IMR-90 (cell line): Measurements from ENCODE around the gene PSMB2. TPM values are rescaled to one million over a fixed set of nuclear protein-coding genes. Genes with fewer than 3 reads are reported as not detected.

ENCODE experiments used
- ATAC-seq: fragments of 200-7000 bp; cut with Tn5 transposase; 2 replicates; pipeline ENCODE4 v1.9.1; 2020; ENCODE audit warnings: low read depth, mild to moderate bottlenecking, moderate library complexity
- BruUV-seq: library from RNA; stranded (reverse); fragments of 400-500 nt; replicated peaks from 2 replicates; lab custom pipeline; 2021; lab: Mats Ljungman, UMichigan
- CTCF ChIA-PET: fragments of 300-600 bp; formaldehyde crosslinking; extraction: SDS; loops from one replicate; lab custom pipeline; 2021; ENCODE audit warnings: antibody characterized with exemption; lab: Yijun Ruan, JAX
- POLR2A ChIA-PET: fragments of 300-600 bp; sonication (Branson Sonifier 250); formaldehyde crosslinking; loops from one replicate; lab custom pipeline; 2022; ENCODE audit warnings: antibody characterized with exemption; ENCODE audit not compliant: unreplicated experiment; lab: Charles Lee
- DNase-seq: peaks from one replicate; pipeline ENCODE4 v3.0.0; 2013
- H2AFZ ChIP-seq: replicated peaks from 2 replicates; pipeline ENCODE3; 2013; ENCODE audit warnings: low read length, mild to moderate bottlenecking; ENCODE audit not compliant: poor library complexity
- H2AK5ac ChIP-seq: 2 replicates; pipeline ENCODE4 v1.6.1; 2013; ENCODE audit warnings: low read depth, low read length, inconsistent platforms
- H2AK9ac ChIP-seq: replicated peaks from 2 replicates; pipeline ENCODE3; 2013; ENCODE audit warnings: mild to moderate bottlenecking, low read depth, low read length, moderate library complexity; ENCODE audit not compliant: poor library complexity
- H2BK120ac ChIP-seq: 2 replicates; pipeline ENCODE4 v1.6.1; 2013; ENCODE audit warnings: low read depth, low read length, inconsistent platforms
- H2BK15ac ChIP-seq: 3 replicates; pipeline ENCODE4 v1.6.1; 2013; ENCODE audit warnings: low read depth, low read length, inconsistent platforms
- H2BK20ac ChIP-seq: 2 replicates; pipeline ENCODE4 v1.6.1; 2013; ENCODE audit warnings: low read depth, mild to moderate bottlenecking, inconsistent platforms, low read length, moderate library complexity
- H2BK5ac ChIP-seq: 2 replicates; pipeline ENCODE4 v1.6.1; 2013; ENCODE audit warnings: mild to moderate bottlenecking, low read depth, low read length, inconsistent platforms; ENCODE audit not compliant: poor library complexity, severe bottlenecking
- H3K14ac ChIP-seq: replicated peaks from 2 replicates; pipeline ENCODE4 v1.6.1; 2013; ENCODE audit warnings: low read depth, low read length, inconsistent platforms
- H3K18ac ChIP-seq: 2 replicates; pipeline ENCODE4 v1.6.1; 2013; ENCODE audit warnings: low read depth, low read length, control low read depth
- H3K23ac ChIP-seq: 2 replicates; pipeline ENCODE4 v1.6.1; 2013; ENCODE audit warnings: low read depth, low read length, inconsistent platforms
- H3K27ac ChIP-seq: 2 replicates; pipeline ENCODE4 v1.5.1; 2013; ENCODE audit warnings: mild to moderate bottlenecking, control low read depth, low read length; ENCODE audit not compliant: insufficient read depth
- H3K27me3 ChIP-seq: 2 replicates; pipeline ENCODE4 v1.6.1; 2013; ENCODE audit warnings: low read length; ENCODE audit not compliant: control insufficient read depth, insufficient read depth
- H3K36me3 ChIP-seq: 2 replicates; pipeline ENCODE4 v1.6.1; 2013; ENCODE audit warnings: low read length, mixed read lengths; ENCODE audit not compliant: control insufficient read depth, insufficient read depth
- H3K4ac ChIP-seq: 2 replicates; pipeline ENCODE4 v1.6.1; 2013; ENCODE audit warnings: low read depth, low read length, inconsistent platforms
- H3K4me1 ChIP-seq: 2 replicates; pipeline ENCODE4 v1.6.1; 2013; ENCODE audit warnings: low read length, mixed read lengths; ENCODE audit not compliant: control insufficient read depth, insufficient read depth
- H3K4me2 ChIP-seq: 2 replicates; pipeline ENCODE4 v1.6.1; 2013; ENCODE audit warnings: low read depth, mild to moderate bottlenecking, control low read depth, low read length, moderate library complexity
- H3K4me3 ChIP-seq: 2 replicates; pipeline ENCODE4 v1.5.1; 2013; ENCODE audit warnings: low read depth, mild to moderate bottlenecking, control low read depth, low read length, moderate library complexity; ENCODE audit not compliant: insufficient read depth
- H3K56ac ChIP-seq: 2 replicates; pipeline ENCODE4 v1.6.1; 2013; ENCODE audit warnings: low read length, inconsistent platforms; ENCODE audit not compliant: insufficient read depth; ENCODE audit errors: extremely low read depth
- H3K79me1 ChIP-seq, 2 experiments: 2 replicates each; pipeline ENCODE4 v1.6.1; 2013; ENCODE audit warnings: low read length in 2 of 2, inconsistent platforms in 1 of 2, low read depth in 1 of 2
- H3K9ac ChIP-seq: 2 replicates; pipeline ENCODE4 v1.6.1; 2013; ENCODE audit warnings: low read depth, low read length, control low read depth
- H3K9me1 ChIP-seq: 2 replicates; pipeline ENCODE4 v1.6.1; 2013; ENCODE audit warnings: low read length, inconsistent platforms; ENCODE audit not compliant: insufficient read depth
- H3K9me3 ChIP-seq: 2 replicates; pipeline ENCODE4 v1.6.1; 2013; ENCODE audit warnings: low read length; ENCODE audit not compliant: control insufficient read depth, insufficient read depth
- H4K20me1 ChIP-seq: 2 replicates; pipeline ENCODE4 v1.6.1; 2013; ENCODE audit warnings: low read length, inconsistent platforms; ENCODE audit not compliant: insufficient read depth
- H4K5ac ChIP-seq: 2 replicates; pipeline ENCODE4 v1.6.1; 2013; ENCODE audit warnings: mild to moderate bottlenecking, low read depth, low read length, control low read depth
- H4K8ac ChIP-seq, 2 experiments: 2 replicates each; pipeline ENCODE4 v1.6.1; 2013; ENCODE audit warnings: low read depth in 2 of 2, low read length in 2 of 2, control low read depth in 1 of 2, inconsistent platforms in 1 of 2
- H4K91ac ChIP-seq: 2 replicates; pipeline ENCODE4 v1.6.1; 2013; ENCODE audit warnings: low read depth, low read length, inconsistent platforms; ENCODE audit not compliant: insufficient read depth
- BHLHE40 ChIP-seq: fragments of 150-350 bp; IDR thresholded peaks from 2 replicates; pipeline ENCODE4 v1.6.1; 2016; ENCODE audit warnings: mild to moderate bottlenecking, low read depth, low read length
- CEBPB ChIP-seq: IDR thresholded peaks from 2 replicates; pipeline ENCODE4 v1.6.1; 2012; ENCODE audit warnings: low read depth, low read length, improper control_type of control experiment
- CHD1 ChIP-seq: IDR thresholded peaks from 2 replicates; pipeline ENCODE4 v1.6.1; 2012; ENCODE audit warnings: low read depth, low read length, improper control_type of control experiment
- CTCF ChIP-seq: conservative IDR thresholded peaks from 2 replicates; pipeline ENCODE4 v1.5.1; 2012; ENCODE audit warnings: mild to moderate bottlenecking, low read depth, low read length, improper control_type of control experiment
- ELK1 ChIP-seq: fragments of 150-350 bp; IDR thresholded peaks from 2 replicates; pipeline ENCODE4 v1.6.1; 2016; ENCODE audit warnings: low read depth, mild to moderate bottlenecking, low read length, moderate library complexity, borderline replicate concordance
- FOS ChIP-seq: fragments of 150-350 bp; IDR thresholded peaks from 2 replicates; pipeline ENCODE4 v1.6.1; 2016; ENCODE audit warnings: low read depth, low read length
- MAFK ChIP-seq: IDR thresholded peaks from 2 replicates; pipeline ENCODE4 v1.6.1; 2012; ENCODE audit warnings: low read depth, low read length, improper control_type of control experiment
- MAZ ChIP-seq: IDR thresholded peaks from 2 replicates; pipeline ENCODE4 v1.6.1; 2012; ENCODE audit warnings: low read depth, mild to moderate bottlenecking, low read length, improper control_type of control experiment, moderate library complexity, borderline replicate concordance
- MXI1 ChIP-seq: IDR thresholded peaks from 2 replicates; pipeline ENCODE4 v1.6.1; 2012; ENCODE audit warnings: low read depth, mild to moderate bottlenecking, low read length, moderate library complexity, borderline replicate concordance
- NFE2L2 ChIP-seq: fragments of 150-350 bp; IDR thresholded peaks from 2 replicates; pipeline ENCODE4 v1.6.1; 2016; ENCODE audit warnings: low read depth, mild to moderate bottlenecking, low read length
- RAD21 ChIP-seq: IDR thresholded peaks from 2 replicates; pipeline ENCODE4 v1.6.1; 2012; ENCODE audit warnings: low read length, improper control_type of control experiment
- RFX5 ChIP-seq: IDR thresholded peaks from 2 replicates; pipeline ENCODE4 v1.8.0; 2012; ENCODE audit warnings: low read depth, mild to moderate bottlenecking, low read length, moderate library complexity
- SMC3 ChIP-seq: fragments of 150-350 bp; IDR thresholded peaks from 2 replicates; pipeline ENCODE4 v1.6.1; 2016; ENCODE audit warnings: low read depth, mild to moderate bottlenecking, antibody characterized with exemption, low read length, moderate library complexity
- USF2 ChIP-seq: fragments of 150-350 bp; IDR thresholded peaks from 2 replicates; pipeline ENCODE4 v1.6.1; 2017; ENCODE audit warnings: mild to moderate bottlenecking, antibody characterized with exemption, low read length, low read depth
- WGBS, 2 experiments: methylation state at CpG; one replicate each; pipeline versions ENCODE4 v1.1.5 to v1.1.7; 2013; ENCODE audit warnings: missing lambda C conversion rate in 2 of 2; ENCODE audit not compliant: insufficient read length in 1 of 2; ENCODE audit errors: extremely low coverage in 2 of 2; 5-methylcytosine and 5-hydroxymethylcytosine counted together
- dilution Hi-C: fragments of 300-500 bp; cut with HindIII; formaldehyde crosslinking; loops from one replicate; pipeline ENCODE4 v1.14.3; 2018; ENCODE audit warnings: low sequenced_read_pairs; ENCODE audit not compliant: unreplicated experiment
- in situ Hi-C: fragments of 300-500 bp; cut with MboI; formaldehyde crosslinking; loops from 3 replicates; pipeline ENCODE4 v1.14.3; 2019; ENCODE audit warnings: low sequenced_read_pairs, inconsistent platforms, mixed read lengths
- intact Hi-C: fragments of 100-400 bp; cut with micrococcal nuclease; formaldehyde crosslinking; loops from 2 replicates; pipeline ENCODE4 v1.10.0; 2022
- polyA plus RNA-seq, 3 experiments: library from polyadenylated mRNA; depleted of rRNA; stranded (reverse); fragments of >200 nt; gene quantifications; 2 replicates each; pipeline ENCODE4 v1.2.3, GENCODE V29; 2012; ENCODE audit warnings: low replicate concordance in 1 of 3
- total RNA-seq: library from RNA; depleted of rRNA; stranded (reverse); fragments of >200 nt; gene quantifications from 2 replicates; pipeline ENCODE4 v1.2.3, GENCODE V29; 2012

The PSMB2 gene
- total and polyA plus RNA-seq, 2 of the 4 experiments (the other 2 are of a cell fraction) = 23.8 to 86.2 TPM

- Histone ChIP-seq H3K27ac (no peak overlapping the region), H3K9me3 (no peaks in the 10 kb centered on the region), H4K8ac (no peak overlapping the region), H2BK20ac (no peak overlapping the region), H4K91ac (no peak overlapping the region), H2BK5ac (no peak overlapping the region), H4K5ac (no peak overlapping the region), H4K20me1 (peaks cover 22% of the 10 kb centered on the region; the same call in 1 of the 2 replicates), H3K27me3 (no peaks in the 10 kb centered on the region), H2AFZ (no peak overlapping the region), H3K18ac (no peak overlapping the region), H3K23ac (peak overlapping the region; percentile 31; the same call in 1 of the 2 replicates), H3K4me3 (no peak overlapping the region), H3K14ac (no peak overlapping the region), H3K4me2 (no peak overlapping the region), H2BK15ac (no peak overlapping the region), H3K4me1 (no peaks in the 10 kb centered on the region), H3K56ac (no peak overlapping the region), H2AK5ac (no peak overlapping the region), H3K9me1 (peaks cover 18% of the 10 kb centered on the region), H3K79me1 (peaks cover 62 to 72% of the 10 kb centered on the region in 2 experiments), H2BK120ac (no peak overlapping the region), H3K4ac (no peak overlapping the region), H3K36me3 (peaks cover 23% of the 10 kb centered on the region), H3K9ac (no peak overlapping the region), H2AK9ac (no peak overlapping the region)
- CTCF ChIA-PET = no interaction called here
- no TSS peak for BruUV-seq
- WGBS, 2 experiments = 40% methylated on average over 1 of the region's 6 CpGs; no CpG with 5 or more reads in 1 of the 2 experiments
- ATAC-seq = no peak
- POLR2A ChIA-PET = no interaction called here
- no peak for DNase-seq
- dilution Hi-C loops (no loop called here), intact Hi-C loops (no loop called here), in situ Hi-C loops (no loop called here)
- TF ChIP-seq CTCF (no peak), ELK1 (no peak), MAZ (no peak), CEBPB (peak; percentile 68), USF2 (no peak), MXI1 (no peak), FOS (no peak), CHD1 (no peak), RAD21 (no peak), BHLHE40 (no peak), MAFK (peak; percentile 75), RFX5 (no peak), NFE2L2 (no peak), SMC3 (no peak)
Measured at GRCh38 chr1:35619237-35620121, 21.8 kb downstream of the PSMB2 start.
